CD4-positive, alpha-beta T cell treated with Interleukin-6 at 100 ng/mL for 8 hours (primary cell): ENCODE measurements around the gene PIK3C2G.

Source experiments
- DNase-seq: peaks from one replicate; pipeline ENCODE4 v3.0.0-alpha.2; 2020; ENCODE audit warnings: mixed read lengths, low spot score

The PIK3C2G gene

DNA sequence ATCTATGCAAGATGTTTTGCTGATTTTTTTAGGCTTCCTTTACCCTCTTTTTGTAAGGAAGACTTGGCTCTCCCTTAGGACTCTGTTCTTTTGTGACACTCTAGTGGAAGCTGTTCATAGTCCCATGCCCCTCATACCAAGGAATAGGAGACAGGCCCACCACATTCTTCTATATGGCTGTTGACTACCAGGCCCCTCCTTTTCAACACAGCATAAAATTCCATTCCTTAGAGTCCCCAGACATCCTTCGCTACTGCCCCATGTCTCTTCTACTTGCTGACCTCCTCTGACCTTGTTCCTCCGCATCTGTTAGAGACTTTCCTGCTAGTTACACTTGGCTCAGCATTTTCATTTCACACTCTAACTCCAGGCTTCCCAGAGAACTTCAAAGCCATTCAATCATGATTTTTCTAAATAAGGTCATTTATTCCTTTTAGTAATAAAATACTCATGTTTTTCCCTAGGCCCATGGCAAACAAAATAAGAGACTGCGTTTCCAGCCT, 9.7 kb downstream of the PIK3C2G start:
- DNase-seq: no peak

- no peak for DNase-seq
These were observed 14.7 kb downstream of the PIK3C2G start for GRCh38 chr12:18275981-18276380.

DNA sequence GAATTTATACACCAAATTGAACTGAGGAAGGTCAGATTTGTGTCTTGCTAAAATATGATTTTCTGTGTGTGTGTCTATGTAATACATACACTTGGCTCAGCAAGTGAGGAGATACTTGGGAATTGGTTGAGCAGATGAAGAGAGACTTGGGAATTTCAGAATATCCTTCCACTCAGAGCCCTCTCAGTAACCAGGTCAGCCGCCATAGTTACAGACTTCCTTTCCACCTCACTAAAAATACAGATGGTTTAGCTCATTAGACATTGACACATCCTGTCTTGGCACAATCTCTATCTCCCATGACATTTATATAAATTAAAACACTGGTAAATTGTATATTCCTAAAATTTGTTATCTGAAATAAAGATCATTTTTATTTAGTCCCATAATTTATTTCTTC, 15.9 kb downstream of the PIK3C2G start:
- no peak for DNase-seq

DNA sequence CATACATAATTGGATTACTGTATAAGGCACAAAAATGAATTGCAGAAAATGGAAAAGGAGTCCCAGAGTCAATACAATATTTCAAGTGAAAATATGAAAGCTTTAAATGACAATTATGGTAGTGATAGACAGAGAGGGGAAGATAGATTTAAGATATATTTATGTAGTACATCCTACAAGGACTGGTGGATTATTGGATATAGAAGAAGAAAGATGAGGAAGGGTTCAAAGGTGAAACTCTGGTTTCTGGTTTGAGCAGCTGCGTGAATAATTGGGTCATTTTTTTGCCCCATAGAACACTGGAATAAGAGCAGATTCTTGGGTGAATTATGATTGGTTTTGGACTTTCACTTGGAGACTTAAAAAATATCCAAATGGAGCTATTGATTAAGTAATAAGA, 19.4 kb downstream of the PIK3C2G start:
- no peak for DNase-seq

DNA sequence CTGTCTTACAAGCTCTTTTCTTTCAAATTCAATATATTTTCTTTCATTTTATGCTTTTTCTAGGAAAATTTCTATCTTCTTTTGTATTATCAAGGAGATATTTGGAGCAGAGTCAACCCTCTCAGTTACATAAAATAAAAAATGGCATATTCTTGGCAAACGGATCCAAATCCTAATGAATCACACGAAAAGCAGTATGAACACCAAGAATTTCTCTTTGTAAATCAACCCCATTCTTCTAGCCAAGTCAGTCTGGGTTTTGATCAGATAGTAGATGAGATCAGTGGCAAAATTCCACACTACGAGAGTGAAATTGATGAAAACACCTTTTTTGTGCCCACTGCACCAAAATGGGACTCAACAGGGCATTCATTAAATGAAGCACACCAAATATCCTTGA, 20.6 kb downstream of the PIK3C2G start:
- DNase-seq: no peak

DNA sequence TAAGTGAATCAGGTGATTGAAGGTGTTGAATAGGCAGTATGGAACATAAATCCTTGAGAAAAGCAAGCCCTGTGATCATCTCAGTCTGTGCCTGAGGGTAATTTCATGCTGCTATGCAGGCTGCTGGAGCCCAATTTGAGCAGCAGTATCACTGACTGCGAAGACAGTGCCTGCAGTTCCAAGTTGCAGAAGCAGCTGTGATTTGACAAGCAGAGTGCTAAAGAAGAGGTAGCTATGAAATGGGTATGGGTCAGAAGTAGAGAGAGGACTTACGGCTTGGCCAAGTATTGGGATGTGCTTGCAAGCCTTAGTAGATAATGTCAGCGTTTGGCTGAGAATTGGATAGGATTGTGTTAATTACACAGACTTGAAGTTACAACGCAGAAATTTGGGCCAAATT, 22.5 kb downstream of the PIK3C2G start:
- DNase-seq: no peak

GRCh38 chr12:18284386-18284785, 23.1 kb downstream of the PIK3C2G start:
- no peak for DNase-seq

DNA sequence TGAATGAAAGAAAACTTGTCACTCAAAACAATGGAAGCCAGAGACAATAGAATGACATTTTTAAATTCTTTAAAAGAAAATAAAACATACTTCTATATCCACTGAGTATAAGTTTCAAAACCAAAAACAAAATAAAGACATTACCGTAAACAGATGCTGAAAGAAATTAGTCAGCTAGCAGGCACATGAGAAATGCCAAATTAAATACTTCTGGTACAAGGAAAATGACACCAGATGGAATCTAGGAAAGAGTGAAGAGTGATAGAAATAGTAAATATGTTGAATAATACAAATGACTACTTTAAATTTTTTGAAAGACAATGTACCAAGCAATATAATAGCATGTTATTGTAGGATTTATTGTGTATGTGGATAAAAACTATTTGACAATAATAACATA, 23.8 kb downstream of the PIK3C2G start:
- DNase-seq: no peak

DNA sequence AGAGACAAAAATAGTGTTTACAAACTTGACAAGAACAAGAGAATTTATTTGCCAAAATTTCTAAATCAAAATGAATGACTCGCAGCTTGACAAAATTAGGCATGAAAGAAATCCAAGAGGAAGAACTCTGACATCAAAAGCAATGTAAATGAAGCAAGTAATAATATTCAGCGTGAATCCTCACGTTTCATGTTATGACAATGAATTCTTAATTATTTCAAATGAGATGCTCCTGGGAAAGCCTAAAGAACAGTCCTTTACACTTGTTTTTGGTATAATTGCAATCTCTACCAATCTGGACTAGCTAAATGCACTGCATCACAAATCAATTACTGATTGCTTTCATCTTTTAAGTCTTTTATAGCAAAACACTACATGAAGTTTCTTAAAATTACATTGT, 29.1 kb downstream of the PIK3C2G start:
- no peak for DNase-seq

DNA sequence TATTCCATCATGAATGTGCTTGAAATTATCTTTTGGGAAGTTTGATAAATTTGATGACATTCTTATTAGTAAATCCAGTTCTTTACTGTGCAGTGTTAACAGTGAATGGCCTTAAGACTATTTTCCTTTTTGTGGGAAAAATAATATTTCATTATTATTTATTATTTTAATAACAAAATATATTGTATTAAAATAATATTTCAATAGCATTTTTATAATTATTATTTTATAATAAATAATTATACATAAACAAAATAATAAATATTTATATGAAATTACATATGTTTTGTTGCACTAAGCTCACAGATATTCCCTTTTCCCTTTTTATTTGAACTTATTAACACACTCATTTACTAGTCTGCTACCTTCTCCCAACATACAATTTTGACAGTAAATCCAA, 33.6 kb downstream of the PIK3C2G start:
- DNase-seq: no peak

DNA sequence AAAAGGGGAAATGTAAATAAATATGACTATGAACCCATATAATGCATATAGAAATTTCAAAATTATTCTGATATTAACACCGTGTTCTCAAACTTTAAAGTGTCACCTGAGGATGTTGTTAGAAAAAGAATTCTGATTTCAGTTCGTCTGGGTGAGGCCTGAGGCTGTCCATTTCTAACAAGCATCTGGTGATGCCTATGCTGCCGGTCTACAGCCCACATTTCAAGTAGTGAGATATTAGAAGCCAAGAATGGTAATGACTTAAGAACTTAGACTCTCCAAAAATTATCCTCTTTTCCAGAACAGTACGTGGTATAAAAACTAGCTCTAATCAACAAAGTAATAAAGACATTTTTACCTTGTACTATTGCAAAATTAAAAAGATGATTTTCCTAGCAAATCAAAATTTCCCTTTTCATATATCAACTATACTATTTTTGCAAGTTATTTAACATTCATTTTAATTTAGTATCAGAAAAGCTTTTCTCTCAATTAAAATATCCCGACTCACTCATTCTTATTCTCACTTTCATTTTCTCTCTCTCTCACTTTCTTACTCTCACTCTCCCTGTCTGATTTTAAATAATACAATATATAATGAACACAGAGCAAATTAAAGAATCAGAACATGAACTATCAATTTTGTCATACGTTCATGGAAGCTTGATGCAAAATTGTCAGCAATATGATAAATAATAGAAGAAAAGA, 35.0 kb downstream of the PIK3C2G start:
- DNase-seq: no peak

GRCh38 chr12:18296909-18297280, 35.6 kb downstream of the PIK3C2G start:
- no peak for DNase-seq

DNA sequence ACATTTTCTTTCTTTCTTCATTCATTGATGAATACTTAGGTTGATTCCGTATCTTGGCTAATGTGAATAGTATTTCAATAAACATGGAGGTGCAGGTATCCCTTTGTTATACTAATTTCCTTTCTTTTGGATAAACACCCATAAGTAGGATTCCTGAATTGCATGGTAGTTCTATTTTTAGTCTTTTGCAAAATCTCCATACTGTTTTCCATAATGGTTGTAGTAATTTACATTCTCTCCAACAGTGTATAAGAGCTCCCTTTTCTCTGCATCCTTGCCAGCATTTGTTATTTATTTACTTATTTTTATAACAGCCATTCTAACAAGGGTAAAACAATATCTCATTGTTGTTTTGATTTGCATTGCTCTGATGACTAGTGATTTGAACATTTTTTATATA, 36.6 kb downstream of the PIK3C2G start:
- no peak for DNase-seq

DNA sequence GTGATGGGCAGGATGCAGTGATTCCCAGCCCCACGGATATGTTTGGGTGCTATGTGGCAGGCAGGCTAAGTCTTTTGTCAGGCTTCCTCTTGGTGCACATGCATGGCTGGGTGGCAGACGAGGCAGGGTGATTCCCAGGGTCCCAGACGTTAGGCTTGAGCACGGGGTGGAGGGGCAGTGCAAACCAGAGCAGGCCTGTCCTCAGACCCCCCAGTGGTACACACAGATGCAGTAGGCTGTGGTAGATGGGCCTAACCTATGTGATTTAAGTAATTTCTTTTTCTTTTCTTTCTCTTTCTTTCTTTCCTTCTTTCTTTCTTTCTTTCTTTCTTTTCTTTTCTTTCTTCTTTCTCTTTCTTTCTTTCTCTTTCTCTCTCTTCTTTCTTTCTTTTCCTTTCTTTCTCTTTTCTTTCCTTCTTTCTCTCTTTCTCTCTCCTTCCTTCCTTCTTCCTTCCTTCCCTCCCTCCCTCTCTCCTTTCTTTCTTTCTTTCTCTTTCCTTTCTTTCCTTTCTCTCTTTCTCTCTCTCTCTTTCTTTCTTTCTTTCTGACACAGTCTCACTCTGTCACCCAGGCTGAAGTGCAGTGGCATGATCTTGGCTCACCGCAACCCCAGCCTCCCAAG, 41.6 kb downstream of the PIK3C2G start:
- DNase-seq: no peak

- no peak for DNase-seq
These were observed 43.3 kb downstream of the PIK3C2G start for GRCh38 chr12:18304609-18305008.

DNA sequence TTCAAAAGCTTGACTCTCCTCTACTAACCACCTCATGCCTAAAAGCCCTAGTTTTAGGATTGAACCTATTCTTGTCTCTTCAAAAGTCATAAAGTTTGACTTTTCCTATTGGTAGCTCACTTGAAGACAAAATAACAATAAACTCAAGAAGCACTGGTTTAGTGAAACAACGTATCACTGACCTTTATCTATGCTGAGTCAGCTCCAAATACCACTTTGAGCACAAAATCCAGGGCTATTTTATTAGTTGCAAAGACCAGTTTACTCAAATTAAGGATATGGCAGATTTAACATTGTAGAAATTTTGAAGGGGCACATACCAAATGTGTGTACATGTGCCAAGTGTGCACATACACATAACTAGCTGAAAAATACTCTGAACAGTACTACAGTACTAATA, 45.0 kb downstream of the PIK3C2G start:
- no peak for DNase-seq

DNA sequence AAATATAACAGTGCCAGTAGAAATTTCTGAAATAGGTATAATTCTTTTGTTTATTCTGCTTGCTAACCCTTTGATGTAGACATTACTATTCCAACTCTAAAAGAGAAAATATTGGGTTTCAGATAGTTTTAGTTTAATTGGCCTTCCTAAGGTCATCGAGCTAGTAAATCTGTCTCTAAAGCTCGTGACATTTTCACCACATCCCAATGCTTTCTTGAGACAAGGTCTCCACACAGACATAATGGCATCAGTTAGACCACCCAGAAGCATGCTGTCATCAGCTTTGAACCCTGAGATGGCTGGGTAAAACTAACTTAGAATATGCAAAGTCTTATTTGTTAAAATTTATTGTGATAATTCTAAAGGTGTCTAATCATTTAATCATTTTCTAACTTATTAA, 52.0 kb downstream of the PIK3C2G start:
- no peak for DNase-seq

DNA sequence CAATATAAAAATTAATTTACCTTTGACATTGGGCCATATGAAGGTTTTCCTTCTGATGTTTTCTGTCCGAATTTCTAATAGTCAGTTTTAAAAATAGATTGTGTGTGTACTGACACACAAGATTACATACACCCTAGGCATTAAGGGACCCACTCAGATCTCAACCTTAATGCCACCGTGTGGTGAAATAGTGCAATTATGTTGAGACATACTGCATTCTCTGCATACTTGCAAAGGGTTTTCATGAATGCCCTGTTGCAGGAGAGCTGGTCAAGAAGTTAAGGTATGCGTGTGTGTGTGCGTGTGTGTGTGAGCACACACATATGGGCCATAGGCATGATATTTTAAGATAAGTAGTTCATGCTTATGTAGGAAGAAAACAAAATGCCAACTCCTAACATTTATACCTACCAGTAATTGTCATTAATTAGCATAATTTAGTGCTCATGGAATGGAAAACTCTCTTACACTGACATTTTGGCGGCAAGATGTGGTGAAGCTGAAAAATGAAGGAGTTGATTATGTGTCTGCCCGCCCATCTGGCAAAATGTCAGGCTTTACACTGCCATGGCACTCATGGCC, 58.8 kb downstream of the PIK3C2G start:
- no peak for DNase-seq

DNA sequence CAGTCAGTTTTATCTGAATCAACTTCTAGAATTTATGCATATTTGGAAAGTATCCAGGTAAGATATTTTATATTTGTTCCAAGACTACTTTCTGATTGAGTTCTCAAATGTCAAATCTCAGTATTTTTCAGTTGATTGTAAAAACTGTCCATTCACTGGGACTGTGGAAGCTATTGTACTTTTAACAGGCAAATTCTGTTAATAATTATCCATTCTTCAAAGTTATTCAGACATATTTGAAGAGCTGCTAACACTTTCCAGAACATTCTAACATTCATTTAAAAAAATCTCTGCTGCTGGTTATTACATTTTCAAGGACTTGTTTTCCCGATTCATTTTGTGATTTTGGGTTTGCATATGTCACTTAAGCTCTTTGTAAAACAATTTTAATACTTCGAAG, 59.7 kb downstream of the PIK3C2G start:
- no peak for DNase-seq

GRCh38 chr12:18323159-18323558, 61.8 kb downstream of the PIK3C2G start:
- no peak for DNase-seq

DNA sequence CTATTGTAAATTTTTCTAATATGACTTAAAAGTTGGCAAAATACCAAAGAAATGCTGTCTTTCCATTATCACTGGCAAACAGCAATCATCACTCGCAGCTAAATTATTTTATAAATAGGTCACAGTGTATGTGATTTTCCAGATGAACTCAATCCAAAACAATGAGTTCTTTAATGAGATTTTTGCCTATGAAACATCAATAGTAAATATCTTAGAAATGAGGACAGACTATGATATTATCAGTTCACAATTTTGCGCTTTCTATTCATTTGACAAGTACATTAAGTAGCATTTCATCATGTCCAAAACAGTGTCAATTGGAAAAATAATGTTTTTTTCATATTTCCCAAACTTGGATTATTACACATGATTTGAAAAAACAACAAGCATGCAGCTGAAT, 65.7 kb downstream of the PIK3C2G start:
- no peak for DNase-seq

- DNase-seq: no peak
These were observed 70.9 kb downstream of the PIK3C2G start for GRCh38 chr12:18332173-18332572.

DNA sequence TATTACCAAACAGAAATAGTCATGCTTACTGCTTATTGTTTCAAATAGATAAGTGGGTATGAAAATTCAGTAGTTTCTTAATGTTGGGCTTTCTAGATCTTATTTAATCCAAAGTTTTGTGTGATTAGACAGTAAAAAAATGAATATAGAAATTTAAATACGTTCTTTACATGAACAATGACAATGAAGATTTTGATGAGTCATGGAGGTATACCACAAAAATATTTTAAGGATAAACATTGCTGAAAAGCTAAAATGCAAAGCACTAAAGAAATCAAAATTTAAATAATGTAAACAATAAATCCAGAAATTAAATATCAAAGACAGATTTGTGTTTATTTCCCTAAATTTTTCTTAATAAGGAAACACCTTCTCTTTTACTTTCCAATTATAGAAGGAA, 78.3 kb downstream of the PIK3C2G start:
- DNase-seq: no peak

DNA sequence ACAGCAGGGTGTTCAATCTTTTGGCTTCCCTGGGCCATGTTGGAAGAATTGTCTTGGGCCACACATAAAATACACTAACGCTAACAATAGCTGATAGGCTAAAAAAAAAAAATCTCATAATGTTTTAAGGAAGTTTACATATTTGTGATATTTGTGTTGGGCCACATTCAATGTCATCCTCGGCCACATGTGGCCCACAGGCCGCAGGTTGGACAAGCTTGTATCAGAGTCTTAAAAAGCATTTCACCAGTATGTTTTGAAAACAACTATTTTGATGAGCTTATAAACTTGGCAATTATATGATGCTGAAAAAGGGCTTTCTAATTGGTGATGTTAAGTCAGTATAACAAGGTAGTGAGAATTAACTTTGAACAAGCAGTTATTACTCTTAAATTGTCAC, 78.9 kb downstream of the PIK3C2G start:
- DNase-seq: no peak
